ENCODE results near the gene LIF.

DNA sequence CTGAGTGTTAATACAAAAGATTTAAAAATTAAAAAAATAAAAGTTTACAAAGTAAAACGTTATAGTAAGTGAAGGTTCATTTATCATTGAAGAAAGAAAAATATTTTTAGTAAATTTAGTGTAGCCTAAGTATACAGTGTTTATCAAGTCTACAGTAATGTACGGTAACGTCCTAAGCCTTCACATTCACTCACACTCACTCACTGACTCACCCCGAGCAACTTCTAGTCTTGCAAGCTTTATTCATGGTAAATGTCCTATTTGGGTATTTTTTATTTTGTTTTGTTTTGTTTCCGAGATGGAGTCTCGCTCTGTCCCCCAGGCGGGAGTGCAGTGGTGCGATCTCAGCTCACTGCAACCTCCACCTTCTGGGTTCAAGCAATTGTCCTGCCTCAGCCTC lies 33.9 kb upstream of the LIF start:
- TF ChIP-seq, protein P1, sequence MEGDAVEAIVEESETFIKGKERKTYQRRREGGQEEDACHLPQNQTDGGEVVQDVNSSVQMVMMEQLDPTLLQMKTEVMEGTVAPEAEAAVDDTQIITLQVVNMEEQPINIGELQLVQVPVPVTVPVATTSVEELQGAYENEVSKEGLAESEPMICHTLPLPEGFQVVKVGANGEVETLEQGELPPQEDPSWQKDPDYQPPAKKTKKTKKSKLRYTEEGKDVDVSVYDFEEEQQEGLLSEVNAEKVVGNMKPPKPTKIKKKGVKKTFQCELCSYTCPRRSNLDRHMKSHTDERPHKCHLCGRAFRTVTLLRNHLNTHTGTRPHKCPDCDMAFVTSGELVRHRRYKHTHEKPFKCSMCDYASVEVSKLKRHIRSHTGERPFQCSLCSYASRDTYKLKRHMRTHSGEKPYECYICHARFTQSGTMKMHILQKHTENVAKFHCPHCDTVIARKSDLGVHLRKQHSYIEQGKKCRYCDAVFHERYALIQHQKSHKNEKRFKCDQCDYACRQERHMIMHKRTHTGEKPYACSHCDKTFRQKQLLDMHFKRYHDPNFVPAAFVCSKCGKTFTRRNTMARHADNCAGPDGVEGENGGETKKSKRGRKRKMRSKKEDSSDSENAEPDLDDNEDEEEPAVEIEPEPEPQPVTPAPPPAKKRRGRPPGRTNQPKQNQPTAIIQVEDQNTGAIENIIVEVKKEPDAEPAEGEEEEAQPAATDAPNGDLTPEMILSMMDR (optimal IDR thresholded peaks at IDR 0.05 in 1 of 3, IDR thresholded peaks at IDR 0.05 in 1 of 3, conservative IDR thresholded peaks at IDR 0.05 in 1 of 3; ENCODE audit: extremely low read depth in 1 of 3, insufficient read depth in 2 of 3, low read length in 3 of 3) = no peak
- TF ChIP-seq EZH2 (IDR thresholded peaks at IDR 0.05; ENCODE audit: low read length) = no peak
